HEK293 (cell line): ENCODE results near the gene VPS26C.

Source experiments
- CTCF ChIA-PET: fragments of 350-600 bp; formaldehyde crosslinking; extraction: SDS; loops from one replicate; lab custom pipeline; 2021; ENCODE audit warnings: antibody characterized with exemption; lab: Yijun Ruan, JAX
- POLR2A ChIA-PET: fragments of 300-600 bp; formaldehyde crosslinking; extraction: SDS; loops from one replicate; lab custom pipeline; 2020; ENCODE audit warnings: antibody characterized with exemption, inconsistent platforms; lab: Yijun Ruan, JAX
- H3K27ac ChIP-seq: fragments of 200-500 bp; sonication (Bioruptor generic); 2 replicates; pipeline ENCODE4 v1.5.1; 2014; ENCODE audit warnings: low read depth, low read length, control low read depth, inconsistent platforms; ENCODE audit errors: extremely low read depth
- H3K36me3 ChIP-seq, 2 experiments: fragments of 200-500 bp in 1 of 2; sonication (Bioruptor generic) in 1 of 2; 1 replicate in 1 of 2; 2 replicates in 1 of 2; pipeline ENCODE4 v1.5.1; 2014 to 2017; ENCODE audit warnings: inconsistent platforms in 2 of 2, low read length in 2 of 2; ENCODE audit not compliant: control insufficient read depth in 2 of 2, insufficient read depth in 1 of 2
- H3K4me1 ChIP-seq: fragments of 200-500 bp; sonication (Bioruptor generic); 2 replicates; pipeline ENCODE4 v1.5.1; 2014; ENCODE audit warnings: mild to moderate bottlenecking, low read length, inconsistent platforms; ENCODE audit not compliant: control insufficient read depth, insufficient read depth
- H3K4me3 ChIP-seq: 2 replicates; pipeline ENCODE4 v1.5.1; 2011; ENCODE audit warnings: low read depth, mild to moderate bottlenecking, control low read depth, low read length, moderate library complexity
- H3K9me3 ChIP-seq: fragments of 200-500 bp; sonication (Bioruptor generic); 2 replicates; pipeline ENCODE4 v1.5.1; 2014; ENCODE audit warnings: low read depth, low read length, inconsistent platforms; ENCODE audit not compliant: control insufficient read depth, insufficient read depth
- BCL11B ChIP-seq: fragments of 450-650 bp; formaldehyde crosslinking; IDR thresholded peaks from 2 replicates; pipeline ENCODE4 v1.5.1; 2016; ENCODE audit warnings: low read depth, missing biosample characterization, missing genetic modification characterization
- PRDM1 ChIP-seq: fragments of 450-650 bp; formaldehyde crosslinking; IDR thresholded peaks from 2 replicates; pipeline ENCODE4; 2016; ENCODE audit warnings: missing biosample characterization, missing genetic modification characterization
- RBAK ChIP-seq: fragments of 450-650 bp; formaldehyde crosslinking; IDR thresholded peaks from 2 replicates; pipeline ENCODE4 v1.5.1; 2016; ENCODE audit warnings: missing biosample characterization, missing genetic modification characterization
- SP7 ChIP-seq: fragments of 450-650 bp; formaldehyde crosslinking; IDR thresholded peaks from 2 replicates; pipeline ENCODE4 v1.5.1; 2016; ENCODE audit warnings: missing biosample characterization, missing genetic modification characterization
- TRIM28 ChIP-seq: IDR thresholded peaks from 2 replicates; pipeline ENCODE4 v1.6.1; 2011; ENCODE audit warnings: low read length, control low read depth, borderline replicate concordance
- ZNF571 ChIP-seq: fragments of 450-650 bp; formaldehyde crosslinking; IDR thresholded peaks from 2 replicates; pipeline ENCODE4 v1.5.0; 2017; ENCODE audit warnings: missing biosample characterization, missing genetic modification characterization
- ZNF654 ChIP-seq: fragments of 450-650 bp; formaldehyde crosslinking; IDR thresholded peaks from 2 replicates; pipeline ENCODE4 v1.5.1; 2016; ENCODE audit warnings: low read depth, missing biosample characterization, missing genetic modification characterization
- ZNF707 ChIP-seq: fragments of 450-650 bp; formaldehyde crosslinking; IDR thresholded peaks from 2 replicates; pipeline ENCODE4 v1.5.1; 2016; ENCODE audit warnings: missing biosample characterization, missing genetic modification characterization
- ZNF76 ChIP-seq: fragments of 450-650 bp; formaldehyde crosslinking; IDR thresholded peaks from 2 replicates; pipeline ENCODE4; 2016; ENCODE audit warnings: low read depth, missing biosample characterization, missing genetic modification characterization, borderline replicate concordance
- TF ChIP-seq, protein P1 (sequence below): fragments of 450-650 bp; formaldehyde crosslinking; IDR thresholded peaks from 2 replicates; pipeline ENCODE4 v1.5.1; 2016; ENCODE audit warnings: missing biosample characterization, missing genetic modification characterization
- TF ChIP-seq, protein P2 (sequence below): fragments of 450-650 bp; formaldehyde crosslinking; IDR thresholded peaks from 2 replicates; pipeline ENCODE4 v1.5.1; 2016; ENCODE audit warnings: missing biosample characterization, missing genetic modification characterization
- TF ChIP-seq, protein P3 (sequence below): fragments of 450-650 bp; formaldehyde crosslinking; IDR thresholded peaks from 2 replicates; pipeline ENCODE4 v1.5.1; 2016; ENCODE audit warnings: missing biosample characterization, missing genetic modification characterization

Gene VPS26C

DNA sequence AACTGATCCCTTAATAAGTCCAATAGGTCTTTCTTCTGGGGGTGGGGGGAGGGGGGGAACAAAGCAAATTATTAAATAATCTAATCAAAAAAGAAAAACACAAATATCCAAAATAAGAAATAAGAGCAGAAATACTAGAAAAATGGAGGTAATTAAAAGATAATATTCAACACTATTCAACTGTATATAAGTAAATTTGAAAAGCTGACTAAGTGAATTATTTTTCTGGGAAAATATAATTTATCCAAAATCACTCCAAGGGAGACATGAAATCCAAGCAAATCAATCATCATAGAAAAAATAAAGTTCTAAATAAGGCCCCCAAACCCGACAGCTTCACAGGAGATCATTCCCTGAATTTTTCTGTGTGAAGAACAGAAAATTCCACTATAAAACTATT, 18.8 kb downstream of the VPS26C start (continued):
- TF ChIP-seq, protein P1, sequence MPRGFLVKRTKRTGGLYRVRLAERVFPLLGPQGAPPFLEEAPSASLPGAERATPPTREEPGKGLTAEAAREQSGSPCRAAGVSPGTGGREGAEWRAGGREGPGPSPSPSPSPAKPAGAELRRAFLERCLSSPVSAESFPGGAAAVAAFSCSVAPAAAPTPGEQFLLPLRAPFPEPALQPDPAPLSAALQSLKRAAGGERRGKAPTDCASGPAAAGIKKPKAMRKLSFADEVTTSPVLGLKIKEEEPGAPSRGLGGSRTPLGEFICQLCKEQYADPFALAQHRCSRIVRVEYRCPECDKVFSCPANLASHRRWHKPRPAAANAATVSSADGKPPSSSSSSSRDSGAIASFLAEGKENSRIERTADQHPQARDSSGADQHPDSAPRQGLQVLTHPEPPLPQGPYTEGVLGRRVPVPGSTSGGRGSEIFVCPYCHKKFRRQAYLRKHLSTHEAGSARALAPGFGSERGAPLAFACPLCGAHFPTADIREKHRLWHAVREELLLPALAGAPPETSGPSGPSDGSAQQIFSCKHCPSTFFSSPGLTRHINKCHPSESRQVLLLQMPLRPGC (tag by site-specific recombination): no peak
- TF ChIP-seq ZNF571 (tag by site-specific recombination): no peak
- TF ChIP-seq, protein P2, sequence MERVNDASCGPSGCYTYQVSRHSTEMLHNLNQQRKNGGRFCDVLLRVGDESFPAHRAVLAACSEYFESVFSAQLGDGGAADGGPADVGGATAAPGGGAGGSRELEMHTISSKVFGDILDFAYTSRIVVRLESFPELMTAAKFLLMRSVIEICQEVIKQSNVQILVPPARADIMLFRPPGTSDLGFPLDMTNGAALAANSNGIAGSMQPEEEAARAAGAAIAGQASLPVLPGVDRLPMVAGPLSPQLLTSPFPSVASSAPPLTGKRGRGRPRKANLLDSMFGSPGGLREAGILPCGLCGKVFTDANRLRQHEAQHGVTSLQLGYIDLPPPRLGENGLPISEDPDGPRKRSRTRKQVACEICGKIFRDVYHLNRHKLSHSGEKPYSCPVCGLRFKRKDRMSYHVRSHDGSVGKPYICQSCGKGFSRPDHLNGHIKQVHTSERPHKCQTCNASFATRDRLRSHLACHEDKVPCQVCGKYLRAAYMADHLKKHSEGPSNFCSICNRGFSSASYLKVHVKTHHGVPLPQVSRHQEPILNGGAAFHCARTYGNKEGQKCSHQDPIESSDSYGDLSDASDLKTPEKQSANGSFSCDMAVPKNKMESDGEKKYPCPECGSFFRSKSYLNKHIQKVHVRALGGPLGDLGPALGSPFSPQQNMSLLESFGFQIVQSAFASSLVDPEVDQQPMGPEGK (tag by site-specific recombination): no peak
- TF ChIP-seq SP7: no peak
- TF ChIP-seq ZNF76 (tag by site-specific recombination): no peak

DNA sequence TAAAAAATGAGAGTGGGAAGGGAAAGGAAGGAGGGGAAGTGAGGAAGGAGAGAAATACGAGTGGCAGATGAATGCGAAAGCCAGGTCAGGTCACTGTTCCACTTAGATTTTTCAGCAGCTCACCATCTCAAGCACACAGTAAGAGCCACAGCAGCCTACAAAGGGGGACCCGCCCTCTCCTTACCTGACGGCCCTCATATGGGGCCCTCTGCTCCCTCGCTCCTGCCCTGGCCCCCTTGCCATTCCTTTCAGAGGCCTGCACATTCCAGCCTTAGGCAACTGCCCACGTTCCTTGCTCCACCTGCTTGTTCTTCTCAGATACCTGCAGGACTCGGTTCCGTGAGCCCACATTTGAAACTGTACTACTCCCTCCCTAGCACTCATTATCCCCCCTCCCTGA, 22.0 kb downstream of the VPS26C start:
- ChIA-PET CTCF (interaction anchor here (1.3 kb wide), 1 partner anchor 13 kb away, joined by 6 read pairs; no protein-coding TSS in a partner anchor), POLR2A (no interaction called here)
- no peak overlapping the region for H3K27ac ChIP-seq
- no peak overlapping the region for H3K4me3 ChIP-seq
- H3K9me3 ChIP-seq: no peaks in the 10 kb centered on the region
- no peaks in the 10 kb centered on the region for H3K36me3 ChIP-seq
- H3K4me1 ChIP-seq: no peaks in the 10 kb centered on the region
- TF ChIP-seq ZNF654 (tag by site-specific recombination) (no peak), SP7 (no peak), PRDM1 (tag by site-specific recombination) (peak; percentile 86), TRIM28 (no peak), BCL11B (tag by site-specific recombination) (no peak)
- TF ChIP-seq, all 188 proteins: peak for 1

DNA sequence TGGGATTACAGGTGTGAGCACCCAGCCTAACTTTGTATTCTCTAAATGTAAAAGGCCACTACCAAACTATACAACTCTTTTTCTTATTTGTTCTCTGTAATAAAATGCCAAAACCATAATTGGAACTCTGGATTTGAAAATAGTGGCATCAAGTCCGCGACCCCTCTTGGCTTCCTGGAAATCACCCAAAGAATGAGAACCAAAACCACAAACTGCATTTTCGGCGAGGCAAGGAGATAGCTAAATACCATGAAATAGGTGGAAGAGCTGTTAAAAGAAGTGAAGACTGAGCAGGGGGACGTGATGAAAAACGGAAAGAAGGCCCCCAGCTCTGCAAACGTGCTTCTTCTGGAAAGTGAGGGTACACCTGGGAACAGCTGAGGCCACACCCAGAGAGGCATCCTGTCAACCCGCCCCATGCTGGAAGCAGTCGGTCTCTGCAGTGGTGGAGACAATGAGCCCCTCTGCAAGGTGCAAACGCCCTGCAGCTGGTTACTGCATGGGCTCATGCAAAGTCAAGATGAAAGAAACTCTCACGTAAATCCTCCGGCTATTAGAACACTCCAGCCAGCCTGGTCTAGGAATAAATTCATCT, 22.5 kb downstream of the VPS26C start:
- ChIA-PET CTCF (interaction anchor here (1.3 kb wide), 1 partner anchor 12 kb away, joined by 6 read pairs; no protein-coding TSS in a partner anchor), POLR2A (interaction anchor here (1.4 kb wide), 1 partner anchor 319 kb away, joined by 3 read pairs; no protein-coding TSS in a partner anchor)
- peaks cover 0 to 2% of the 10 kb centered on the region in 2 experiments; a peak in 1 of 3 replicates for H3K36me3 ChIP-seq
- TF ChIP-seq RBAK (no peak), ZNF707 (no peak)
- TF ChIP-seq, protein P3, sequence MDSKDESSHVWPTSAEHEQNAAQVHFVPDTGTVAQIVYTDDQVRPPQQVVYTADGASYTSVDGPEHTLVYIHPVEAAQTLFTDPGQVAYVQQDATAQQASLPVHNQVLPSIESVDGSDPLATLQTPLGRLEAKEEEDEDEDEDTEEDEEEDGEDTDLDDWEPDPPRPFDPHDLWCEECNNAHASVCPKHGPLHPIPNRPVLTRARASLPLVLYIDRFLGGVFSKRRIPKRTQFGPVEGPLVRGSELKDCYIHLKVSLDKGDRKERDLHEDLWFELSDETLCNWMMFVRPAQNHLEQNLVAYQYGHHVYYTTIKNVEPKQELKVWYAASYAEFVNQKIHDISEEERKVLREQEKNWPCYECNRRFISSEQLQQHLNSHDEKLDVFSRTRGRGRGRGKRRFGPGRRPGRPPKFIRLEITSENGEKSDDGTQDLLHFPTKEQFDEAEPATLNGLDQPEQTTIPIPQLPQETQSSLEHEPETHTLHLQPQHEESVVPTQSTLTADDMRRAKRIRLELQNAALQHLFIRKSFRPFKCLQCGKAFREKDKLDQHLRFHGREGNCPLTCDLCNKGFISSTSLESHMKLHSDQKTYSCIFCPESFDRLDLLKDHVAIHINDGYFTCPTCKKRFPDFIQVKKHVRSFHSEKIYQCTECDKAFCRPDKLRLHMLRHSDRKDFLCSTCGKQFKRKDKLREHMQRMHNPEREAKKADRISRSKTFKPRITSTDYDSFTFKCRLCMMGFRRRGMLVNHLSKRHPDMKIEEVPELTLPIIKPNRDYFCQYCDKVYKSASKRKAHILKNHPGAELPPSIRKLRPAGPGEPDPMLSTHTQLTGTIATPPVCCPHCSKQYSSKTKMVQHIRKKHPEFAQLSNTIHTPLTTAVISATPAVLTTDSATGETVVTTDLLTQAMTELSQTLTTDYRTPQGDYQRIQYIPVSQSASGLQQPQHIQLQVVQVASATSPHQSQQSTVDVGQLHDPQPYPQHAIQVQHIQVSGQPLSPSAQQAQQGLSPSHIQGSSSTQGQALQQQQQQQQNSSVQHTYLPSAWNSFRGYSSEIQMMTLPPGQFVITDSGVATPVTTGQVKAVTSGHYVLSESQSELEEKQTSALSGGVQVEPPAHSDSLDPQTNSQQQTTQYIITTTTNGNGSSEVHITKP (tag by site-specific recombination): peak; percentile 59; the same call in 1 of the 2 replicates
- TF ChIP-seq, all 188 proteins: peak for 1
- Histone ChIP-seq H3K4me3 (no peak overlapping the region), H3K27ac (no peak overlapping the region), H3K4me1 (no peaks in the 10 kb centered on the region), H3K9me3 (no peaks in the 10 kb centered on the region)
